Activated CD8-positive, alpha-beta memory T cell treated with anti-CD3 and anti-CD28 coated beads, Interleukin-2, amount 50 U/mL, for 24 hours (primary cell): ENCODE data around the gene STAG1.
"Not testable (repeated sequence)": the region's sequence is repeated elsewhere in the genome, so short reads cannot be mapped to it uniquely, and the experiment has no call there.

ENCODE experiments used
- DNase-seq: peaks from one replicate; pipeline ENCODE4 v3.0.0-alpha.2; 2020; ENCODE audit errors: extremely low read depth

STAG1 gene

GRCh38 chr3:136745916-136746315, 6.3 kb downstream of the STAG1 start:
- no peak for DNase-seq

GRCh38 chr3:136741063-136741462, 11.1 kb downstream of the STAG1 start:
- no peak for DNase-seq

- DNase-seq = no peak
These were observed 11.7 kb downstream of the STAG1 start for GRCh38 chr3:136740351-136740958.

GRCh38 chr3:136736950-136737349, 15.2 kb downstream of the STAG1 start:
- not testable (repeated sequence) for DNase-seq

GRCh38 chr3:136735103-136735502, 17.1 kb downstream of the STAG1 start:
- DNase-seq = no peak

GRCh38 chr3:136734382-136735070, 17.7 kb downstream of the STAG1 start:
- DNase-seq = no peak

- no peak for DNase-seq
These were observed 18.8 kb downstream of the STAG1 start for GRCh38 chr3:136733317-136733833.

- DNase-seq = no peak
These were observed 20.8 kb downstream of the STAG1 start for GRCh38 chr3:136731274-136731884.

- DNase-seq = no peak
These were observed 21.4 kb downstream of the STAG1 start for GRCh38 chr3:136730595-136731273.

GRCh38 chr3:136728918-136729317, 23.3 kb downstream of the STAG1 start:
- DNase-seq = no peak

- DNase-seq = no peak
These were observed 23.7 kb downstream of the STAG1 start for GRCh38 chr3:136728473-136728872.

- no peak for DNase-seq
These were observed 26.7 kb downstream of the STAG1 start for GRCh38 chr3:136725468-136725867.

- not testable (repeated sequence) for DNase-seq
These were observed 29.3 kb downstream of the STAG1 start for GRCh38 chr3:136722916-136723315.

- not testable (repeated sequence) for DNase-seq
These were observed 29.8 kb downstream of the STAG1 start for GRCh38 chr3:136722399-136722798.

GRCh38 chr3:136720091-136720490, 32.1 kb downstream of the STAG1 start:
- no peak for DNase-seq

GRCh38 chr3:136716629-136717028, 35.5 kb downstream of the STAG1 start:
- no peak for DNase-seq

- DNase-seq = no peak
These were observed 38.2 kb downstream of the STAG1 start for GRCh38 chr3:136714020-136714419.

- no peak for DNase-seq
These were observed 39.2 kb downstream of the STAG1 start for GRCh38 chr3:136712941-136713340.

GRCh38 chr3:136711888-136712287, 40.3 kb downstream of the STAG1 start:
- not testable (repeated sequence) for DNase-seq

- DNase-seq = no peak
These were observed 40.9 kb downstream of the STAG1 start for GRCh38 chr3:136711277-136711676.

GRCh38 chr3:136709775-136710174, 42.4 kb downstream of the STAG1 start:
- DNase-seq = not testable (repeated sequence)

GRCh38 chr3:136708333-136708985, 43.7 kb downstream of the STAG1 start:
- DNase-seq = no peak
